H1 (cell line): ENCODE results near the gene SHROOM2. TPM values are rescaled to one million over a fixed set of nuclear protein-coding genes. Genes with fewer than 3 reads are reported as not detected.

Experiments
- CTCF ChIA-PET: fragments of 300-600 bp; sonication (Branson Sonifier 250); formaldehyde crosslinking; loops from one replicate; lab custom pipeline; 2021; ENCODE audit not compliant: partially characterized antibody; lab: Charles Lee
- POLR2A ChIA-PET: fragments of 300-600 bp; sonication (Branson Sonifier 250); formaldehyde crosslinking; loops from one replicate; lab custom pipeline; 2021; ENCODE audit warnings: inconsistent platforms; ENCODE audit not compliant: partially characterized antibody; lab: Charles Lee
- DNase-seq, 2 experiments: peaks; one replicate each; pipeline versions ENCODE4 v3.0.0 to v3.0.0-alpha.2; 2010 to 2022; ENCODE audit warnings: low spot score in 2 of 2, low read depth in 1 of 2, mixed read lengths in 1 of 2
- FAIRE-seq: peaks from 2 replicates; lab custom pipeline; 2011; peaks lifted over from hg19 to GRCh38; lab: Jason Lieb, UNC
- H2AFZ ChIP-seq: 2 replicates; pipeline ENCODE4 v1.8.1; 2012; ENCODE audit warnings: low read length, inconsistent platforms
- H2AK5ac ChIP-seq: 2 replicates; pipeline ENCODE4 v1.6.1; 2013; ENCODE audit warnings: low read depth, low read length
- H2BK120ac ChIP-seq: replicated peaks from 2 replicates; pipeline ENCODE3; 2013; ENCODE audit warnings: low read depth, low read length, inconsistent platforms
- H2BK12ac ChIP-seq: 2 replicates; pipeline ENCODE4 v1.6.1; 2013; ENCODE audit warnings: low read depth, low read length
- H2BK15ac ChIP-seq: 2 replicates; pipeline ENCODE4 v1.6.1; 2013; ENCODE audit warnings: low read length
- H2BK20ac ChIP-seq: 2 replicates; pipeline ENCODE4 v1.6.1; 2013; ENCODE audit warnings: low read length
- H2BK5ac ChIP-seq: 2 replicates; pipeline ENCODE4 v1.6.1; 2013; ENCODE audit warnings: low read depth, low read length
- H3K14ac ChIP-seq: 2 replicates; pipeline ENCODE4 v1.6.1; 2013; ENCODE audit warnings: inconsistent platforms; ENCODE audit not compliant: insufficient read length
- H3K18ac ChIP-seq: 2 replicates; pipeline ENCODE4 v1.6.1; 2013; ENCODE audit warnings: low read length; ENCODE audit errors: extremely low read depth
- H3K23ac ChIP-seq: 2 replicates; pipeline ENCODE4 v1.6.1; 2013; ENCODE audit warnings: inconsistent platforms; ENCODE audit not compliant: insufficient read length
- H3K23me2 ChIP-seq: 2 replicates; pipeline ENCODE4 v1.6.1; 2013; ENCODE audit warnings: low read depth, low read length
- H3K27ac ChIP-seq: 2 replicates; pipeline ENCODE4 v1.6.1; 2011; ENCODE audit warnings: low read depth, low read length, inconsistent platforms
- H3K27me3 ChIP-seq, 4 experiments: replicated peaks in 1 of 4; 1 replicate in 1 of 4; 2 replicates in 3 of 4; pipeline versions ENCODE4 v1.6.1 to v1.8.1; 2011 to 2013; ENCODE audit warnings: low read length in 3 of 4, mild to moderate bottlenecking in 3 of 4, inconsistent platforms in 2 of 4, mixed read lengths in 2 of 4, moderate library complexity in 1 of 4; ENCODE audit not compliant: control insufficient read depth in 3 of 4, insufficient read depth in 3 of 4; ENCODE audit errors: extremely low read depth in 1 of 4
- H3K36me3 ChIP-seq, 4 experiments: 2 replicates each; pipeline versions ENCODE4 v1.6.1 to v1.8.1; 2011 to 2013; ENCODE audit warnings: mild to moderate bottlenecking in 4 of 4, low read length in 3 of 4, moderate library complexity in 2 of 4, control low read depth in 1 of 4, inconsistent platforms in 1 of 4; ENCODE audit not compliant: insufficient read depth in 4 of 4, control insufficient read depth in 2 of 4
- H3K4ac ChIP-seq: replicated peaks from 2 replicates; pipeline ENCODE3; 2013; ENCODE audit warnings: low read length, low read depth, mixed read lengths, inconsistent platforms; ENCODE audit not compliant: insufficient read length
- H3K4me1 ChIP-seq, 4 experiments: replicated peaks in 1 of 4; 1 replicate in 1 of 4; 2 replicates in 3 of 4; pipeline versions ENCODE4 v1.6.1 to v1.8.1; 2011 to 2013; ENCODE audit warnings: low read length in 3 of 4, inconsistent platforms in 2 of 4, mixed read lengths in 1 of 4; ENCODE audit not compliant: insufficient read depth in 4 of 4, control insufficient read depth in 3 of 4
- H3K4me2 ChIP-seq, 2 experiments: 2 replicates each; pipeline versions ENCODE4 v1.6.1 to v1.8.1; 2011 to 2013; ENCODE audit warnings: low read depth in 2 of 2, low read length in 2 of 2, control low read depth in 1 of 2, inconsistent platforms in 1 of 2, mild to moderate bottlenecking in 1 of 2; ENCODE audit not compliant: insufficient read depth in 1 of 2
- H3K4me3 ChIP-seq, 4 experiments: fragments of 200-600, 300-600 bp in 1 of 4; sonication (generic), shearing (Covaris generic), sonication (Bioruptor Twin) in 1 of 4; 2 replicates each; pipeline versions ENCODE4 v1.5.1 to v1.8.1; 2011 to 2016; ENCODE audit warnings: low read length in 4 of 4, low read depth in 3 of 4, control low read depth in 2 of 4, inconsistent platforms in 2 of 4, mild to moderate bottlenecking in 2 of 4, mixed read lengths in 1 of 4, moderate library complexity in 1 of 4; ENCODE audit not compliant: insufficient read depth in 2 of 4; ENCODE audit errors: extremely low read depth in 1 of 4
- H3K56ac ChIP-seq: replicated peaks from 2 replicates; pipeline ENCODE3; 2013; ENCODE audit warnings: low read depth, mild to moderate bottlenecking, mixed read lengths, low read length, inconsistent platforms; ENCODE audit not compliant: insufficient read length
- H3K79me1 ChIP-seq: 2 replicates; pipeline ENCODE4 v1.6.1; 2013; ENCODE audit warnings: low read depth, low read length, control low read depth
- H3K79me2 ChIP-seq, 2 experiments: 2 replicates each; pipeline versions ENCODE4 v1.6.1 to v1.8.1; 2012 to 2013; ENCODE audit warnings: low read length in 2 of 2, mild to moderate bottlenecking in 2 of 2, inconsistent platforms in 1 of 2; ENCODE audit not compliant: insufficient read depth in 2 of 2, control insufficient read depth in 1 of 2
- H3K9ac ChIP-seq, 4 experiments: replicated peaks in 1 of 4; 1 replicate in 1 of 4; 2 replicates in 3 of 4; pipeline versions ENCODE4 v1.6.1 to v1.8.1; 2011 to 2013; ENCODE audit warnings: low read depth in 3 of 4, low read length in 3 of 4, control low read depth in 2 of 4, mild to moderate bottlenecking in 2 of 4, moderate library complexity in 2 of 4, inconsistent platforms in 1 of 4; ENCODE audit errors: extremely low read depth in 1 of 4
- H3K9me3 ChIP-seq, 2 experiments: 2 replicates each; pipeline versions ENCODE4 v1.6.1 to v1.8.1; 2012 to 2013; ENCODE audit warnings: mild to moderate bottlenecking in 2 of 2, moderate library complexity in 2 of 2, control low read depth in 1 of 2, inconsistent platforms in 1 of 2, low read depth in 1 of 2, low read length in 1 of 2, mixed read lengths in 1 of 2; ENCODE audit not compliant: insufficient read depth in 2 of 2
- H4K20me1 ChIP-seq, 2 experiments: replicated peaks in 1 of 2; 2 replicates each; pipeline versions ENCODE3 to v1.8.1; 2011 to 2013; ENCODE audit warnings: inconsistent platforms in 2 of 2, low read length in 2 of 2, mild to moderate bottlenecking in 1 of 2; ENCODE audit not compliant: insufficient read depth in 2 of 2, control insufficient read depth in 1 of 2
- H4K5ac ChIP-seq: 2 replicates; pipeline ENCODE4 v1.6.1; 2013; ENCODE audit warnings: low read length, low read depth, mixed read lengths, inconsistent platforms; ENCODE audit not compliant: insufficient read length
- H4K8ac ChIP-seq: 2 replicates; pipeline ENCODE4 v1.8.0; 2013; ENCODE audit warnings: mild to moderate bottlenecking, moderate library complexity, low read length, inconsistent platforms; ENCODE audit not compliant: insufficient read depth; ENCODE audit errors: extremely low read depth
- H4K91ac ChIP-seq: replicated peaks from 2 replicates; pipeline ENCODE3; 2013; ENCODE audit warnings: low read length, mixed read lengths, inconsistent platforms; ENCODE audit not compliant: insufficient read length
- BACH1 ChIP-seq: IDR thresholded peaks from 2 replicates; pipeline ENCODE4 v1.6.1; 2012; ENCODE audit warnings: low read length, improper control_type of control experiment
- CHD1 ChIP-seq: IDR thresholded peaks from 2 replicates; pipeline ENCODE4 v1.6.1; 2012; ENCODE audit warnings: low read depth, low read length, improper control_type of control experiment
- GABPA ChIP-seq: IDR thresholded peaks from 2 replicates; pipeline ENCODE4 v1.6.1; 2011; ENCODE audit warnings: mild to moderate bottlenecking, low read length, moderate library complexity, borderline replicate concordance; ENCODE audit not compliant: insufficient read depth
- JUN ChIP-seq: IDR thresholded peaks from 2 replicates; pipeline ENCODE4 v1.6.1; 2011; ENCODE audit warnings: low read depth, mild to moderate bottlenecking, improper control_type of control experiment, low read length
- KDM1A ChIP-seq: fragments of 200-600, 300-600 bp; sonication (generic); IDR thresholded peaks from 2 replicates; pipeline ENCODE4 v1.7.1; 2016; ENCODE audit warnings: mild to moderate bottlenecking, low read length, borderline replicate concordance
- KDM4A ChIP-seq: IDR thresholded peaks from one replicate; pipeline ENCODE4 v1.7.1; 2012; ENCODE audit warnings: low read depth, mild to moderate bottlenecking, moderate library complexity, low read length, inconsistent platforms; ENCODE audit not compliant: severe bottlenecking
- KDM5A ChIP-seq: fragments of 200-600 bp; IDR thresholded peaks from 2 replicates; pipeline ENCODE4 v1.7.1; 2012; ENCODE audit warnings: mild to moderate bottlenecking, low read length, inconsistent platforms, mixed read lengths
- MAX ChIP-seq: IDR thresholded peaks from 2 replicates; pipeline ENCODE4 v1.6.1; 2012; ENCODE audit warnings: inconsistent platforms
- RAD21 ChIP-seq, 2 experiments: IDR thresholded peaks in 1 of 2; conservative IDR thresholded peaks in 1 of 2; 2 replicates each; pipeline ENCODE4 v1.6.1; 2011; ENCODE audit warnings: low read depth in 2 of 2, low read length in 2 of 2, improper control_type of control experiment in 1 of 2, inconsistent platforms in 1 of 2, mild to moderate bottlenecking in 1 of 2, moderate library complexity in 1 of 2
- SIN3A ChIP-seq, 2 experiments: IDR thresholded peaks in 1 of 2; conservative IDR thresholded peaks in 1 of 2; 2 replicates each; pipeline ENCODE4 v1.6.1; 2011 to 2012; ENCODE audit warnings: low read length in 2 of 2, improper control_type of control experiment in 1 of 2, low read depth in 1 of 2, mild to moderate bottlenecking in 1 of 2
- SIRT6 ChIP-seq: IDR thresholded peaks from one replicate; pipeline ENCODE4 v1.7.1; 2012; ENCODE audit warnings: low read length, inconsistent platforms
- SUZ12 ChIP-seq: fragments of 200-600 bp; sonication (generic); IDR thresholded peaks from 2 replicates; pipeline ENCODE4 v1.6.1; 2012; ENCODE audit warnings: mild to moderate bottlenecking, inconsistent platforms, low read length, moderate library complexity, mixed read lengths
- TBP ChIP-seq: IDR thresholded peaks from 2 replicates; pipeline ENCODE4 v1.6.1; 2011; ENCODE audit warnings: low read depth, low read length, improper control_type of control experiment
- TCF12 ChIP-seq: IDR thresholded peaks from 2 replicates; pipeline ENCODE4 v1.6.1; 2011; ENCODE audit warnings: low read depth, mild to moderate bottlenecking, low read length
- WGBS, 2 experiments: shearing (Covaris generic) in 1 of 2; methylation state at CpG; one replicate each; pipeline versions ENCODE4 v1.1.6 to v1.1.7; 2013 to 2015; ENCODE audit warnings: low lambda C conversion rate in 2 of 2, mixed read lengths in 2 of 2, inconsistent platforms in 1 of 2, low coverage in 1 of 2, missing lambda C conversion rate in 1 of 2; ENCODE audit not compliant: insufficient replicate concordance in 2 of 2, insufficient coverage in 1 of 2, insufficient read length in 1 of 2; ENCODE audit errors: extremely low coverage in 1 of 2, missing lambda C conversion rate in 1 of 2; 5-methylcytosine and 5-hydroxymethylcytosine counted together
- polyA plus RNA-seq, 7 experiments: library from polyadenylated mRNA; depleted of rRNA in 3 of 7; stranded (reverse) in 5 of 7; unstranded in 2 of 7; fragments of >200 nt in 5 of 7; fragments of 200-250 nt in 2 of 7; gene quantifications; 1 replicate in 5 of 7; 2 replicates in 1 of 7; 4 replicates in 1 of 7; pipeline versions ENCODE4 v1.2.1 to v1.2.3, GENCODE V29; 2011 to 2013; ENCODE audit warnings: missing spikeins in 2 of 7, mixed read lengths in 2 of 7
- total RNA-seq: library from RNA; stranded (reverse); fragmentation: NEBNext Ultra II Directional; extraction: Animal tissue kit (Norgen Biotek cat#: 25700); gene quantifications from 2 replicates; pipeline ENCODE4 v1.2.1, GENCODE V29; 2021

Gene SHROOM2
- total and polyA plus RNA-seq, 2 of the 8 experiments (the other 6 are each of a cell fraction or from before 2014, with no cell fraction given): 3.4 to 14.2 TPM

- Histone ChIP-seq H3K4ac (no peak overlapping the region), H2BK15ac (no peak overlapping the region), H3K27me3 (no peaks in the 10 kb centered on the region), H3K23ac (no peak overlapping the region), H3K9ac (no peak overlapping the region), H4K91ac (no peak overlapping the region), H3K14ac (no peak overlapping the region), H2BK5ac (no peak overlapping the region), H2AFZ (no peak overlapping the region), H3K4me2 (no peak overlapping the region), H2BK20ac (no peak overlapping the region), H3K4me3 (no peak overlapping the region), H3K4me1 (peaks cover 1 to 15% (median 5%) of the 10 kb centered on the region in 4 experiments), H2BK12ac (0 out of 2 replicates have a peak overlapping the region, but pooled peaks have one; percentile 27), H3K23me2 (no peaks in the 10 kb centered on the region), H3K56ac (no peak overlapping the region), H4K5ac (no peak overlapping the region), H4K20me1 (peaks cover 4 to 7% of the 10 kb centered on the region in 2 experiments), H4K8ac (no peak overlapping the region), H3K9me3 (no peaks in the 10 kb centered on the region), H2BK120ac (no peak overlapping the region), H3K27ac (no peak overlapping the region), H3K79me2 (peaks cover 0 to 39% of the 10 kb centered on the region in 2 experiments; a peak in 2 of 4 replicates), H3K79me1 (no peaks in the 10 kb centered on the region), H2AK5ac (no peak overlapping the region), H3K36me3 (no peaks in the 10 kb centered on the region), H3K18ac (no peak overlapping the region)
- ChIA-PET POLR2A (interaction anchor here (0.5 to 0.7 kb wide), 2 partner anchors 9 to 16 kb away, joined by 3 read pairs; no protein-coding TSS in a partner anchor), CTCF (no interaction called here)
- DNase-seq (no peak), FAIRE-seq (peak; percentile 42)
- WGBS, 2 experiments: 39% methylated on average over 6 of the region's 6 CpGs; no CpG with 5 or more reads in 1 of the 2 experiments
- TF ChIP-seq TCF12: no peak
- TF ChIP-seq SIN3A (conservative IDR thresholded peaks at IDR 0.05 in 1 of 2, IDR thresholded peaks at IDR 0.05 in 1 of 2; ENCODE audit: low read depth in 1 of 2, low read length in 2 of 2): no peak
- no peak for TF ChIP-seq MAX
- no peak for TF ChIP-seq SIRT6
- no peak for TF ChIP-seq JUN
- TF ChIP-seq RAD21 (IDR thresholded peaks at IDR 0.05 in 1 of 2, conservative IDR thresholded peaks at IDR 0.05 in 1 of 2; ENCODE audit: low read depth in 2 of 2, low read length in 2 of 2): no peak
- no peak for TF ChIP-seq TBP
- TF ChIP-seq KDM4A: no peak
- no peak for TF ChIP-seq KDM1A
- no peak for TF ChIP-seq SUZ12
- no peak for TF ChIP-seq BACH1
- TF ChIP-seq GABPA: no peak
- no peak for TF ChIP-seq CHD1
- TF ChIP-seq KDM5A: no peak
These were observed 46.6 kb downstream of the SHROOM2 start for GRCh38 chrX:9832811-9833210.
